HG03575 (cell line): ENCODE data around the gene PUM1.
"Not testable (repeated sequence)": the region's sequence is repeated elsewhere in the genome, so short reads cannot be mapped to it uniquely, and the experiment has no call there.

Experiments used
- ATAC-seq: cut with Tn5 transposase; IDR thresholded peaks from one replicate; pipeline ENCODE4 v1.9.1; 2021; ENCODE audit not compliant: unreplicated experiment, insufficient number of reproducible peaks, low FRiP score; ENCODE audit errors: extremely low read depth

Gene PUM1

GRCh38 chr1:30949487-30949838 is 116.1 kb downstream of the PUM1 start:
- ATAC-seq = not testable (repeated sequence)

- not testable (repeated sequence) for ATAC-seq
Observed at GRCh38 chr1:30948813-30949486, 116.6 kb downstream of the PUM1 start.

- ATAC-seq = no peak
Observed at GRCh38 chr1:30948278-30948677, 117.2 kb downstream of the PUM1 start.

- no peak for ATAC-seq
Observed at GRCh38 chr1:30947212-30947611, 118.3 kb downstream of the PUM1 start.

GRCh38 chr1:30942326-30942963 is 123.1 kb downstream of the PUM1 start:
- no peak for ATAC-seq

- ATAC-seq = no peak
Observed at GRCh38 chr1:30940541-30940940, 125.0 kb downstream of the PUM1 start.

GRCh38 chr1:30936541-30937171 is 128.9 kb downstream of the PUM1 start:
- no peak for ATAC-seq

GRCh38 chr1:30935758-30936157 is 129.8 kb downstream of the PUM1 start:
- not testable (repeated sequence) for ATAC-seq

GRCh38 chr1:30934613-30935012 is 130.9 kb downstream of the PUM1 start:
- ATAC-seq = no peak

GRCh38 chr1:30933874-30934252 is 131.7 kb downstream of the PUM1 start:
- no peak for ATAC-seq

GRCh38 chr1:30930631-30931173 is 134.8 kb downstream of the PUM1 start:
- ATAC-seq = no peak

- no peak for ATAC-seq
Observed at GRCh38 chr1:30929944-30930525, 135.5 kb downstream of the PUM1 start.

- no peak for ATAC-seq
Observed at GRCh38 chr1:30929135-30929889, 136.2 kb downstream of the PUM1 start.

GRCh38 chr1:30928789-30929134 is 136.8 kb downstream of the PUM1 start:
- no peak for ATAC-seq

- no peak for ATAC-seq
Observed at GRCh38 chr1:30928171-30928570, 137.3 kb downstream of the PUM1 start.

- ATAC-seq = no peak
Observed at GRCh38 chr1:30927448-30927847, 138.1 kb downstream of the PUM1 start.

GRCh38 chr1:30923597-30923996 is 141.9 kb downstream of the PUM1 start:
- ATAC-seq = no peak

GRCh38 chr1:30920827-30921226 is 144.7 kb downstream of the PUM1 start:
- no peak for ATAC-seq
